ENCODE measurements around the gene C16orf96. TPM values are rescaled to one million over a fixed set of nuclear protein-coding genes. Genes with fewer than 3 reads are reported as not detected.

Gene C16orf96
- total RNA-seq, 6 donors from 2014 or later = 0.24 to 1.0 (median 0.46) TPM; not detected in 1

DNA sequence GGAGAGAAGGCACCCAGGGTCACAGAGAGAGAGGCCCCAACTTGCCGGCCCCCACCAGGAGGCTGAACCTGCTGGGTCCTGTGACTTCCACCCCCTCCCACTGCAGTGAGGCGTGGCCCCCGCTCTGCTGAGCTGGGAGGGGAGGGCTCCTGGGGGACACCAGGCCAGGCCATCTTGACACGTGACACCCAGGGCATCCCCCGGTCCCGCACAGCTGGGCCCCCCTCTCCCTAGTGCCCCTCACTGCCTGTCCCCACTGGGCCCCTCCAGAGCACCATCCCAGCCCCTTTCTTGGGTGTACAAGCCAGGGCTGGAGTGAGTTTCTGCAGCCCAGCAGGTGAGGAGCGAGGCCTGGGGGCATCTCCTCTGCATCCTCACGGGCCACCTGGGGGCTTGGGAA is 46.2 kb downstream of the C16orf96 start:
- WGBS, 2 donors = 61 to 83% methylated on average over 1 to 7 of the region's 8 CpGs
- DNase-seq (peak in 1 of 2 donors; percentile 57), ATAC-seq (ENCODE audit: low FRiP score in 2 of 2) (peak in 1 of 2 donors; percentile 2)
- peaks cover 0 to 2% (median under 1%) of the 10 kb centered on the region in 4 donors for H3K36me3 ChIP-seq
- H3K9me3 ChIP-seq = no peaks in the 10 kb centered on the region
- H3K27ac ChIP-seq = no peak overlapping the region
- H3K4me1 ChIP-seq = peaks cover 0 to 18% (median 10%) of the 10 kb centered on the region in 4 donors
- no peak overlapping the region for H3K4me3 ChIP-seq
- no peaks in the 10 kb centered on the region for H3K27me3 ChIP-seq
- no peak for TF ChIP-seq POLR2AphosphoS5 (IDR thresholded peaks at IDR 0.05)
- TF ChIP-seq, protein P1, sequence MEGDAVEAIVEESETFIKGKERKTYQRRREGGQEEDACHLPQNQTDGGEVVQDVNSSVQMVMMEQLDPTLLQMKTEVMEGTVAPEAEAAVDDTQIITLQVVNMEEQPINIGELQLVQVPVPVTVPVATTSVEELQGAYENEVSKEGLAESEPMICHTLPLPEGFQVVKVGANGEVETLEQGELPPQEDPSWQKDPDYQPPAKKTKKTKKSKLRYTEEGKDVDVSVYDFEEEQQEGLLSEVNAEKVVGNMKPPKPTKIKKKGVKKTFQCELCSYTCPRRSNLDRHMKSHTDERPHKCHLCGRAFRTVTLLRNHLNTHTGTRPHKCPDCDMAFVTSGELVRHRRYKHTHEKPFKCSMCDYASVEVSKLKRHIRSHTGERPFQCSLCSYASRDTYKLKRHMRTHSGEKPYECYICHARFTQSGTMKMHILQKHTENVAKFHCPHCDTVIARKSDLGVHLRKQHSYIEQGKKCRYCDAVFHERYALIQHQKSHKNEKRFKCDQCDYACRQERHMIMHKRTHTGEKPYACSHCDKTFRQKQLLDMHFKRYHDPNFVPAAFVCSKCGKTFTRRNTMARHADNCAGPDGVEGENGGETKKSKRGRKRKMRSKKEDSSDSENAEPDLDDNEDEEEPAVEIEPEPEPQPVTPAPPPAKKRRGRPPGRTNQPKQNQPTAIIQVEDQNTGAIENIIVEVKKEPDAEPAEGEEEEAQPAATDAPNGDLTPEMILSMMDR (IDR thresholded peaks at IDR 0.05) = no peak
- TF ChIP-seq POLR2A (IDR thresholded peaks at IDR 0.05) = no peak
- no peak for TF ChIP-seq EP300 (IDR thresholded peaks at IDR 0.05)

DNA sequence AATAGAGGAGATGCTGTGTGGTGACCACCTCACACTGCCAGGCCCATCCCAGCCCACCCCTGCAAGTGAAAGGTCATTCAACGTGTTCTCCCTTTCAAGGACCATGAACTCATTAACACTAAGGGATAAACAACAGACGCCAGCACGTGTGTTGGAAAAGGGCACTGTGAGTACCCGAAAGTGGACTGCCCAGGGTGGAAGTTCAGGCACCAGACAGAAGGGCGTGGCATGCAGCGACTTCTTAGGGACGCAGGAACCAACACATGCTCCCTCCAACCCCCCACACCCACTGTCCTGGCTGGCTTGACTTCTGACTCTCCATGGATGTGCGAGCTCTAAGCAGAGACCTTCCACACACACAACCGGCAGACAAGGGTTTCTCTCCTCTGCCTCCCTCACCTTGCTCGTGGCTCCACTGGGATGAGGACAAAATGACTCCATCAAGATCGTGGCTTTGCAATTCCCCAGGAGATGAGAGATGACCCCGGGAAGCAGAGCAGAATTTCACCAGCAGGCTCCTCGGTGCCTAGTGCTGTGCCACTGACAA is 47.6 kb downstream of the C16orf96 start:
- 50 to 71% methylated on average over 7 to 13 of the region's 13 CpGs for WGBS, 2 donors
- ATAC-seq (ENCODE audit: low FRiP score in 2 of 2) = no peak

DNA sequence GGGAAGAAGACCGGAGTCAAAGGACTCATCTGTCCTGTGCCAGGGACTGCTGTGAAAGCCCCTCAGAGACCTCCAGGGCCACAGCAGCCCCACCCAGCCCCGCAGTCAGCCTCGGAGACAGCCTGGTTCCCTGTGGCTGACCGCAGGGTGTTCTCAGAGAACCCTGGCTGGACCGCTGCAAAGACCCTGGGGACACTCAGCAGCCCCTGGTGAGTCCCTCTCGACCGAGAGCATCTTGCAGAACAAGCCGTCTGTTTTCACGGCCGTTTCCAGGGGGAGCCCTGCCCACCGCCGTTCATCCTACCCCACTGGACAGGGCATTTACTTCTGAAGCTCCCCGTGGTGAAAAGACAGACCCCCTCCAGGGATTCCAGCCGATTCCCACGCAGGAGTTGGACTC is 48.3 kb downstream of the C16orf96 start:
- Histone ChIP-seq H3K9me3 (no peaks in the 10 kb centered on the region), H3K4me3 (no peak overlapping the region), H3K4me1 (peaks cover 0 to 18% (median 10%) of the 10 kb centered on the region in 4 donors), H3K27me3 (no peaks in the 10 kb centered on the region), H3K36me3 (peaks cover 13 to 23% (median 18%) of the 10 kb centered on the region in 4 donors), H3K27ac (no peak overlapping the region)
- WGBS, 2 donors = 71 to 79% methylated on average over 15 of the region's 15 CpGs
- peak in 1 of 2 donors; percentile 49 for DNase-seq
- no peak for ATAC-seq (ENCODE audit: low FRiP score in 2 of 2)
- TF ChIP-seq, protein P1 (IDR thresholded peaks at IDR 0.05) = no peak
- no peak for TF ChIP-seq POLR2AphosphoS5 (IDR thresholded peaks at IDR 0.05)
- TF ChIP-seq EP300 (IDR thresholded peaks at IDR 0.05) = no peak
- no peak for TF ChIP-seq POLR2A (IDR thresholded peaks at IDR 0.05)

More for the DNA sequence above, 47.6 kb downstream of the C16orf96 start:
- TF ChIP-seq POLR2AphosphoS5 (IDR thresholded peaks at IDR 0.05) = no peak
- no peak for TF ChIP-seq EP300 (IDR thresholded peaks at IDR 0.05)
- TF ChIP-seq POLR2A (IDR thresholded peaks at IDR 0.05) = no peak
- TF ChIP-seq, protein P1 (IDR thresholded peaks at IDR 0.05) = no peak
- Histone ChIP-seq H3K4me1 (peaks cover 0 to 18% (median 10%) of the 10 kb centered on the region in 4 donors), H3K36me3 (peaks cover 8 to 15% (median 12%) of the 10 kb centered on the region in 4 donors), H3K27me3 (no peaks in the 10 kb centered on the region), H3K9me3 (no peaks in the 10 kb centered on the region), H3K27ac (no peak overlapping the region), H3K4me3 (no peak overlapping the region)
- no peak for DNase-seq

DNA sequence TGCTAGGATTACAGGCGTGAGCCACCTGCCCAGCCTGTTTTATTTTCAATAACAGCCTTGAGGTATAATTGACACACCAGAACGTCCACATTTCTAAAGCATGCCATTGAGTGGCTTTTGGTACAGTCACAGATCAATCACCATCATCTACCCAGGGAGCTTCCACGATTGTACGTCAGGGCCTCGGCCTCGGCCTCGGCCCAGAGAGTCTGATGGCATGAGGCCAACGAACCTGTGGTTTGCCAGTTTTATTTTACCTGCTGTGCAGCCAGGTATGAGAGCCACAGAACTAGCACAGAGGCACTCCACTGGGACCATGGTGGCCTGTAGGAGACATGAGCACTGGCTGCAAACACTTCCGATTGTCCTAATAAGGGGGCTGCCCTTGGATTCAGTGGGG is 50.2 kb downstream of the C16orf96 start:
- ATAC-seq (ENCODE audit: low FRiP score in 2 of 2) (no peak), DNase-seq (no peak)
- Histone ChIP-seq H3K4me1 (peaks cover 1 to 19% (median 5%) of the 10 kb centered on the region in 4 donors), H3K27me3 (no peaks in the 10 kb centered on the region), H3K36me3 (peaks cover 13 to 32% (median 20%) of the 10 kb centered on the region in 4 donors), H3K9me3 (no peaks in the 10 kb centered on the region), H3K27ac (no peak overlapping the region), H3K4me3 (no peak overlapping the region)
- TF ChIP-seq POLR2A (IDR thresholded peaks at IDR 0.05) = no peak
- TF ChIP-seq EP300 (IDR thresholded peaks at IDR 0.05) = no peak
- no peak for TF ChIP-seq POLR2AphosphoS5 (IDR thresholded peaks at IDR 0.05)
- TF ChIP-seq, protein P1 (IDR thresholded peaks at IDR 0.05) = no peak
- WGBS, 2 donors = 67 to 69% methylated on average over 9 of the region's 9 CpGs
